GM21786 (cell line): ENCODE data around the gene KANTR.
"Not testable (repeated sequence)": the region's sequence is repeated elsewhere in the genome, so short reads cannot be mapped to it uniquely, and the experiment has no call there.

Experiments used
- ATAC-seq: cut with Tn5 transposase; IDR thresholded peaks from one replicate; pipeline ENCODE4 v1.9.1; 2021; ENCODE audit not compliant: unreplicated experiment

KANTR gene

DNA sequence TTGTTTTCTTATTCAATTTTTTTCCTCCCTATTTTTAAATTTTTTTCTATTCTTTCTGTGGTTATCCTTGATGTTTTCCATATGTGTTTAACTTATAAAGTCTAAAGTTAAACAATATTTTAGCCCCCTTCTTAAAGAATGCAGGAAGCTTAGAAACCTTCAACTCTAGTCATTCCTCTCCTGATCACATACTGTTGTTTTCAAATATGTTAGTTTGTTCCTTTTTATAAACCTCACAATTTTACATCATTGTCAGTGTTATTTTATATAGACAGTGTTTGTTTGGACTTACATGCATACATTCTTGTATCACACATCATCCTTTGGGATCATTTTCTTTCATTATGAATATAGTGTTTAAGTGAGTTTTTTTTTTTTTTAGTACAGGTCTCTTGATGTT lies 31.6 kb downstream of the KANTR start:
- ATAC-seq: no peak

DNA sequence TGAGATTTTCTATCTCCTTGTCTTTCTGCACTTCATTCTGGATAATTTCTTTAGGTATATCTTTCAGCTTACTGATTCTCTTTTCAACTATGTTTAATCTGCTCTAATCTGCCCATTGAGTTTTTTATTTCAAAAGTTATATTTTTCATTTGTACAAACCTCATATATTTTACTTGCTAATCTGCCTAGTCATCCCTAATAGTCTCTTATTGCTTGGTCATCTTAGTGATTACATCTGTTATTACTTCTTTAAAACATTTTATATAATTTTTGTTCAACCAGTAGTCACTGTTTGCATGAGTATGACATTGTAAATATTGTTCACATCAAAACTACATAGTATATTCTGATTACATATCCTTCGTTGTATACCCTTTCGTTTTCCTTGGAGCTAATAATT lies 32.4 kb downstream of the KANTR start:
- no peak for ATAC-seq

DNA sequence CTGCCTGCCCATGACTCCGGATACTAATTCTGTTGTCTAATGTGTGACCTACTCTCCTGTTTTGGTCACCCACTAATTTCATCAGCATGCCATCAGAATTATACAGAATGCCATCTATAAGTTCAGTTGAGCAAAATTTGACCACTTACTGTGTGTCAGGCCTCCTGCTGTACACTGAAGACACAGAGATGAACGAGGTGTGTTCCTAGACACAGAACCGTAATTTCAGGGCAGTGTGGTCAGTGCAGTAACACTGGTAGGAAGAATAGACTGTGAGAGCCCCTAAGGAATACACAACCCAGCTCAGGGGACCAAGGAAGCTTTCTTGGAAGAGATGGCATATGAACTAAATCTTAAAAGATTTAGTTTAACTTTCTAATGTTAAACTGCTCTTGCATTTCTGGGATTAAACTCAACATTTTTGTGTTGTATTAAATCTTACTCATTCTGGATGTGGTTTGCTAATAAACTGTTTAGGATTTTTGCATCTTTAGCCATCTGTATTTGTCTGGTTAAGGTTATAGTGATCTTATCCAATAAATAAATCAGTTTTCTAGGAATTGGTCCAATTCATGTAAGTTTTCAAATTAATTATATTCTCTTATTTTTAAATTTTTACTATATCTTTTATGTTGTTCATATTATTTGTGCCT lies 34.3 kb downstream of the KANTR start:
- no peak for ATAC-seq

DNA sequence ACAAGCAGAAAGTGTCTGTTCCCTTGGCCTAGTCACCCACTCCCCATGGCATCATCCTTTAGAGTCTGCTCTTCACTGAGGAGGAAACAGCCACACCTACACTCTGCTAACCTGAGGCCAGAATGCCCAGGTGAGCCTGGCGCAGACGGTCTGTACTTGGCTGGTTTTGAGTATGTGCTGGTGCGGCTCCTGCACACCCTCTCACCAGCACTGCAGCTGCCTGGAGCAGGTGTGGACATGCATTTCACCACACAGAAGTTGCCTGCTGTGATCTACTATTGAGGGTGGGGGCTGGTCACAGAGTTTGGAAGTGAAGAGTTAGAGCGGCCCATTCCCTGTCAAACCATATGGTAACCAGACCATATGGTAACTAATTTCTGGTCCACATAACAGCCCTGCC lies 39.5 kb downstream of the KANTR start:
- ATAC-seq: no peak

DNA sequence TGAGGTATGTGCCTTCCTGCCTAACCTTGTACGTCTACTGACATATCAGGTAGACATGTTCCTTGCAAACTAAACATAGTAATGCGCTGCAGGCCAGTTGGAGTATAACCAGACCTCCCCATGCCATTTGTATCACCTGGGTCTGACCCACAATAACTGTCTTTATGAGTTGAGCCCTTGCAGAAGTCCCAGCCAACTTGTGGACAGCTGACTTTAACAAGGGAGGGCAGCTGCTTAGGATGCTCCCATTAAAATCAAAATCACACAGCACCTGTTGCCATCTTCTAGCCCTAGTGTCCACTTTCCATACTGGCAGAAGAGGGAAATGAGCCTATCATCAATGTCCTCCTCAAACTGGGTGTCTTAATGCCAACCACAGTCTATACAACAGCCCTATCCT lies 41.6 kb downstream of the KANTR start:
- no peak for ATAC-seq

DNA sequence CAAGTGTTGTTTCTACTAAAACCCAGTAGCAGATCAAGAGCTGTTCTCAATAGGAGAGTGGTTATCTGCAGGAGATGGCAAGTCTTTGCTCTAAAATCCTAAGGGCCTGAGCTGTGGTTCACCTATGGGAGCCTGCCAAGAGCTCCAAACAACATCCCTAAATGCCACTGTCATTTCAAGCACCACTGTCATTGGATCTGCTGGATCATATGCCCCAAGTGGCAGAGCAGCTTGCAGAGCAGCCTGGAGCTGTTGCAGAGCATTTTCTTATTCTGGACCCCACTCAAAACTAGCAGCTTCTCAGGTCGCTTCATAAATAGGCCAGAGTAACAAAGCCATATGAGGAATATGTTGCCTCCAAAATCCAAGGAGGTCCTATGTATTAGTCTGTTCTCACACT lies 59.6 kb downstream of the KANTR start:
- ATAC-seq: no peak

DNA sequence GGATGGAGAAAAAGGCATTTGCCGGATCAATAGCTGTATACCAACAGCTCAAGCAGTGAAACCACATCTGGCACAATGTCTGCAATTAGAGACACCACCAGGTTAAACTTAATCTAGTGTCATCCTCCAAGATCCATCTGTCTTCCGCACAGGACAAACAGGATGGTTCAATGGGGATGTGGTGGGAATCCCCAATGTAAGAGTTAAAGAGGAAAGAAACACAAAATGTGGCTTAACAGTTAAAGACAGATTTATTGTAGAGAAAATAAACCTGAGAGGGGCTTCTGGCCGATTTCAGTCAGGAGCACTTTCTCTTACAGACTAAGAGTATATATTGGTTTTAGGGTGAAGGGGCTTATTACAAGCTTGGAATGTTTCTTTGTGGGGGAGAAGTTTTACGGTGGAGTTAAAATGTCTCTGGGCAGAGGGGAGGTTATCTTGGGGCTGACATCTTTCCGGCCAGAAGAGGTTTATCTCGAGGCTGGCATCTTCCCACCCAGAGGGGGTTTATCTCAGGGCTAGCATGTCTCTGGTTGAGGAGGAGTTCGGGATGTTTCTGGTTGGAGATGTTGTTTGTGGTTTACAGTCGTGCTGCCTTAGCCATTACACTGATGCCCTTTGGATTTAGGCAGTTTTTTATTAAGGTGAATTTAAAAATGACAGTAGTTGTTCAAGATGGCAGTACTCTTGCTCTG lies 61.7 kb downstream of the KANTR start:
- ATAC-seq: no peak

DNA sequence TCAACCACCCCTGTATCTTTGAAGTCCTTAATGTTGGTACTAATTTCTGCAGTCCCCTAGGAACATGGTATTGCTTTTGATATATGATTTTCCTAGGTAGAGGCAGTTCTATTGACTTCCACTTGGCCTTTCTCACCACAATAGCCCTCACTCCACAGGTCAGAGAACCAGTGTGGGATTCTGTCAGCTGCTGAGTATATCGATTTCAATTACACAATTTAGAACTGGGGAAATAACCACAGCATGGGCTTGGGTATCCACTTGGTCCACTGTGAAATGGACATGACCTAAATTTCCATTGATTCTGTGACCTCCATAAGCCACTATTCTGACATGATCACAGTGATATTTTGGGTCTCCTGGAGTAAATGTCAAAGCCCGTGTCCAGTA lies 62.3 kb downstream of the KANTR start:
- no peak for ATAC-seq

DNA sequence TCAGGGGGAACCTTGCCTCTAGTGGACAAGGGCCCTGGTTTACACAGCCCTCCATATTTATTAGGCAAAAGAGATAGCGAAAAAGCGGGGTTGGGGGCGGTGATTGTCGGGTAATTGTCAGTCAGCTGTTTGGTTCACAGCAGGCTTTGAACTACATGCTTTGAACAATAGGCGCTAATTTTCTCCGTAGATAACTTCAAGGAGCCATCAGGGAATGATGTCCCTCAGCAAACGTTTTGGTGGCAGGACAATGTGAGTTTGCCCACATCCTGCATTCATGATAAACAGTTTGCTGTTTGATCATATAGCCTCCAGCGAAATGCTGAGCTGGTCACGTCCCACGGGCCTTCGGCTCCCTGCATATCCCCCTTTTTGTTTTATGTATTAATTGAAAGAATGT lies 65.2 kb downstream of the KANTR start:
- ATAC-seq: no peak

DNA sequence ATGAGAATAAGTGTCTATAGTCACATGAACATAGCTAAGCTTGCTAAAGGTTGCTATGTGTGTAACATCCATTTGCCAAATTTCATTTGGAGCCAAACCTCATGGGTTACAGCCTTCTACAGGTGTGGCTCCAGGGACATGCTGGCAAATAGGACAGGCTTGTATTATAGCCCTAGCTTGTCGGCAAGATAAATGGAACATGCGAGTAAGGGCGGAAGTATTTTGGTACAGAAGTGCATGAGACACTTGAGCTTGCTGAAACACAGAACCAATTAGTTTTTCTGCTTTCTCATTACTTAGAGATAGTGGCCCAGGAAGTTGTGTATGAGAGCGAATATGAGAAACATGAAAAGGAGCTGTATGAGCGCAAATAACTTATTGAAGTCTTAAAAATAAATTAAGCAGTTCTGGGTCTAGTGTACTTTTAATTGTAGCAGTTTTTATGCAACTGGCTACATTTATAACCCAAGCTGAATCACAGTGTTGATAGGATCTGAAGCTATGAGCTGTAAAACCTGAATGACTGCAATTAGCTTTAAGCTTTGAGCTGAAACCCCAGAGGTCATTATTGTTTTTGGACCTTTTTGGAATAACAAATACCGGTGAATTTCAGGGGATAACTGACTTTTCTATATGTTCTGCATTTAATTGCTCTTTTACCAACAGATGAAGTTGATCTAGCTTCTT lies 66.5 kb downstream of the KANTR start:
- no peak for ATAC-seq

DNA sequence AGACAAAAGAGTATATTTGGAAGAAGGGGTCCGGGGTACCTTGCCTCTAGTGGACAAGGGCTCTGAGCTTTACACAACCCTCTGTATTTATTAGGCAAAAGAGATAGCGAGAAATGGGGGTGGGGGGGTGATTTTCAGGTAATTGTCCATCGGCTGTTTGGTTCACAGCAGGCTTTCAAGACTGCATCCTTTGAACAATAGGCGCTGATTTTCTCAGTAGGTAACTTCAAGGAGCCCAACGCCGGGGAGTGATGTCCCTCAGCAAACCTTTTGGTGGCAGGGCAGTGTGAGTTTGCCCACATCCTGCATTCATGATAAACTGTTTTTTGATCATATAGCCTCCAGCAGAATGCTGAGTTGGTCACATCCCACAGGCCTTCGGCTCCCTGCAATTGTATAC lies 69.5 kb downstream of the KANTR start:
- no peak for ATAC-seq

DNA sequence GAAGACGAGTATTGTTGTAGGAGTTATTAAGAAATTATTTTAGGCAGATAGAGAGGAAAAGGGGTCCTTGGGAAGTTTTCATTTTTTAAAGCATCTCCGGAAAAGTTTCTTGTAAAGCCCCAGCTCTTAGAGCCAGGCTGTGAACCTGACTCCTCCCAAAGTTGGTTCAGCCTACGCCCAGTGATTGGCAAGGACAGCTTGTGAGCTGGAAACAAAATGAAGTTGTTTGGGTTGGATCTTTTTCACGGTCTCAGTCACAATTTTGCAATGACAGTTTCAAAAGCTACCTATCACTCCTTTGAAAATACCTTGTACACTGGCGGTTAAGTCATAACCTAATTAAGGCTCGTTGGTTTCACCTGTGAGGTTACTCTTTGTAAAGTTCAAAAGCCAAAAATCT lies 70.6 kb downstream of the KANTR start:
- not testable (repeated sequence) for ATAC-seq

DNA sequence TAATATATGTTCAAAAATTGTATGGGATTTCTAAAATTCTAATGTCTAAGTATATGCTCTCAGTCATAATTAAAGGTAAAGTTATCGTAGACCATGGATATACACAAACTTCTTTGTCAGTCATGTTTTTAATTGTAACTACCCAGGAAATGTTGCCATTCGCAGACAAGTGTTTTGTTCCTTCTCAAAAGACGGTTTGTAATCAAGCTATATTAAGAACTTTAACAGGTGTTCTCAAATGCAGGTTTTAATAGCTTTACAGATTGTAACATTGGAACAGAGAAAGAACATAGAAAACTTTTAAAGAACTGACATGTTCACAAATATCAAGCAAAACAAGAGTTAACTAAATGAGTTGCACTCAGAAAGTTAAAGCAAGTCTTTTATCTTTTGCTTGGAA lies 72.2 kb downstream of the KANTR start:
- no peak for ATAC-seq

DNA sequence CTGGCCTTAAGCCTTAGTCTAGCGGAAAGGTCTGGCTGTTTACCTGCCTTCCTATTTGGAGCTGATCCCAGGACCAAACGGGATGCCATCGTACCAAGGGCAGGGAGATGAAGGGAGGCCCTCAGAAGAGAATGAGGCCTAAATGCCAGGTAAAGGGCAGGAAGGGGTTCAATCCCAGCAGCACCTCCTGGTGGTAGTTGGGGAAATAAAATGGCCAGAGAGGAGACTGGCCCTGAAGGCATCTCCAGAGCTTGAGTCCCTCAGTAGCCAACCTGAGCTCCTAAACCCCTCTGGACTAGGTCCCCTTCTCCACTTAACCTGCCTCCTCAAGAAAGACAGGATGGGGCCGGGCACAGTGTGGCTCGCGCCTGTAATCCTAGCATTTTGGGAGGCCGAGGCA lies 77.4 kb downstream of the KANTR start:
- ATAC-seq: no peak
